Measurements from ENCODE around the gene CDIP1. TPM values are rescaled to one million over a fixed set of nuclear protein-coding genes. Genes with fewer than 3 reads are reported as not detected.

The CDIP1 gene
- total RNA-seq, 4 donors from 2014 or later: 7.3 to 18.3 (median 8.6) TPM

DNA sequence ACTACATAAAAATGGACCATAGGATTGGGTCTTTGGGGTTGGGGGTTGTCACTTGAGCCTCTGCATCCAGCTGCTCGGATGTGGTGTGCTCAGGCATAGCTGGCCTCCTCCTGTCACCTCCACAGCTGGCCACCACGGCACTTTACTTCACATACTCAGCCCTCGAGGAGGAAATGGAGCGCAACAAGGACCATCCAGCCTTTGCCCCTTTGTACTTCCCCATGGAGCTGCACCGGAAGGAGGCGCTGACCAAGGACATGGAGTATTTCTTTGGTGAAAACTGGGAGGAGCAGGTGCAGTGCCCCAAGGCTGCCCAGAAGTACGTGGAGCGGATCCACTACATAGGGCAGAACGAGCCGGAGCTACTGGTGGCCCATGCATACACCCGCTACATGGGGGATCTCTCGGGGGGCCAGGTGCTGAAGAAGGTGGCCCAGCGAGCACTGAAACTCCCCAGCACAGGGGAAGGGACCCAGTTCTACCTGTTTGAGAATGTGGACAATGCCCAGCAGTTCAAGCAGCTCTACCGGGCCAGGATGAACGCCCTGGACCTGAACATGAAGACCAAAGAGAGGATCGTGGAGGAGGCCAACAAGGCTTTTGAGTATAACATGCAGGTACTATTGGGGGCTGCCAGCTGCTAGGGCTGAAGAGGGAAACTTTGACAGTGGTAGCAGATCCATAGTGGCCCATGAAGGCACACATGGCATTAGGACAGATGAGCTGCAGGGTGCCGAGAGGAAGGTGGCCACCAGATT is 30.8 kb downstream of the CDIP1 start:
- TF ChIP-seq, protein P1, sequence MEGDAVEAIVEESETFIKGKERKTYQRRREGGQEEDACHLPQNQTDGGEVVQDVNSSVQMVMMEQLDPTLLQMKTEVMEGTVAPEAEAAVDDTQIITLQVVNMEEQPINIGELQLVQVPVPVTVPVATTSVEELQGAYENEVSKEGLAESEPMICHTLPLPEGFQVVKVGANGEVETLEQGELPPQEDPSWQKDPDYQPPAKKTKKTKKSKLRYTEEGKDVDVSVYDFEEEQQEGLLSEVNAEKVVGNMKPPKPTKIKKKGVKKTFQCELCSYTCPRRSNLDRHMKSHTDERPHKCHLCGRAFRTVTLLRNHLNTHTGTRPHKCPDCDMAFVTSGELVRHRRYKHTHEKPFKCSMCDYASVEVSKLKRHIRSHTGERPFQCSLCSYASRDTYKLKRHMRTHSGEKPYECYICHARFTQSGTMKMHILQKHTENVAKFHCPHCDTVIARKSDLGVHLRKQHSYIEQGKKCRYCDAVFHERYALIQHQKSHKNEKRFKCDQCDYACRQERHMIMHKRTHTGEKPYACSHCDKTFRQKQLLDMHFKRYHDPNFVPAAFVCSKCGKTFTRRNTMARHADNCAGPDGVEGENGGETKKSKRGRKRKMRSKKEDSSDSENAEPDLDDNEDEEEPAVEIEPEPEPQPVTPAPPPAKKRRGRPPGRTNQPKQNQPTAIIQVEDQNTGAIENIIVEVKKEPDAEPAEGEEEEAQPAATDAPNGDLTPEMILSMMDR (IDR thresholded peaks at IDR 0.05; ENCODE audit: low read depth): no peak

DNA sequence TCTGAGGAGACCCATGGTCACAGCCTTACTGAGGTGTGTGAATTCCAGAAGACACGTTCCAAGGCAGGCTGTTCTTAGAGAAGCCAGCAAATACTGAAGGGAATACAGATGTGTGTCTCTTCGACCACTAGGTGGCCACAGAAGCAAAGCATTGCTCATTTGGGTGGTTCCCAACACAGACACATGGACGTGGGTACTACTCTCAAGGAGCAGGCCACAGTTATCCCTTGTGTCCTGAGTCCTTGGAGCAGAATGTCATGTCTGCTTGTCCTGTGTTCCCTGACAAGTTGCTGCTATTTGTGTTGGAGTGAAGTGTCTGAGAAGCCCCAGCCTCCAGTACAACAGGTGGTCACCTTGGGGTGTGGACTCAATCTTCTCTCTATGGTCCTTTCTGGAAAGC is 32.1 kb downstream of the CDIP1 start:
- TF ChIP-seq, protein P1 (IDR thresholded peaks at IDR 0.05; ENCODE audit: low read depth): no peak

DNA sequence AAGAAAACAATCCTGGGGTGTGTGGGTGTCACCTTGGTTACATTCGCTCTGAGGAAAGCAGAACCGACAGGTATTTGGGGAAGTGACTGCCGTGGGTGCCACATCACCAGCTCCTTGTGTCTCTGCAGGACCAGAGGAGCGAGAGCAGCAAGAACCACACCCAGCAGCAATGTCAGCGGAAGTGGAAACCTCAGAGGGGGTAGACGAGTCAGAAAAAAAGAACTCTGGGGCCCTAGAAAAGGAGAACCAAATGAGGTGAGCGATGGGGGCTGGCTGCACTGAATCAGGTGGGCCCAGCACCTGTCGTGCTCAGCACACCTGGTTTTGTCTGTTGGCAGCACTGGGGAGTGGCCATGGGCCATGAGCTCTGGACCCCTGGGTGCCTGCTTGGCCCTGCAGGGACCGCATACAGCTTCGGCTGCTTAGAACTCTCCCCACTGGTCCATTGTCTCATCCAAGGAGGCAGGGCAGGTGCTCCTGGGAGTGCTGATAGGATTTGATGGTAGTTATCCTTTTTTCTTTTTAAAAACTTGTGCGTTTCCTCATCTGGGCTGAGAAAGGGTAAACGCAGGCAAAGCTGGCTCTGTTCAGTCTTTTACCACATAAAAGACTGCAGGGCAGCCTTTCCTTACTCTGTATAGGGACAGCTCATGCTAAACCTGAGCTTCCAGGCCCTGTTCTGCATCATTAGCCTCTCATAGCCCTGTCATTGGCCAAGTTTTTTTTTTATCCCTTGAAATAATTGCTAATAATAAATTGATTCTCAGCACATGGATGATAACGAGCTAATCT is 33.0 kb downstream of the CDIP1 start:
- TF ChIP-seq, protein P1 (IDR thresholded peaks at IDR 0.05; ENCODE audit: low read depth): no peak

DNA sequence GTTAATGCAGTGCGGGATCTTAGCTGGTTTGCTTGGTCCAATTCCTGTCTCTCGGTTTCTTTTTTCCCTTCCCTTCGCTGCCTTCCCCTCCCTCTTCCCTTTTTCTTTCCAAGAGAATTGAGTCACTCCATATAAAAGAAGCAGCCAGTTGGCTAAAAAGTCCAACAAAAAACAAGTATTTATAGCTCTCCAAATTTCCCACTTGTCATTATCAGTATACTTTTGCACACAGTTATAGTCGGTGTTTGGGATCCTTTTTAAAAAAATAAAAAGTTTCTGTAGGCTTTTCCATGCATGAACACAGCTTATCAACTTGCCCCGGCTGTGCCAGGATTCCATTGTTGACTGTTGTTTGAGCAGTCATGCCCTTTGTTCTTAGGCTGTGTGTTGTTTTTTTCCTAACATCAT is 37.5 kb downstream of the CDIP1 start:
- TF ChIP-seq, protein P1 (IDR thresholded peaks at IDR 0.05; ENCODE audit: low read depth): no peak

DNA sequence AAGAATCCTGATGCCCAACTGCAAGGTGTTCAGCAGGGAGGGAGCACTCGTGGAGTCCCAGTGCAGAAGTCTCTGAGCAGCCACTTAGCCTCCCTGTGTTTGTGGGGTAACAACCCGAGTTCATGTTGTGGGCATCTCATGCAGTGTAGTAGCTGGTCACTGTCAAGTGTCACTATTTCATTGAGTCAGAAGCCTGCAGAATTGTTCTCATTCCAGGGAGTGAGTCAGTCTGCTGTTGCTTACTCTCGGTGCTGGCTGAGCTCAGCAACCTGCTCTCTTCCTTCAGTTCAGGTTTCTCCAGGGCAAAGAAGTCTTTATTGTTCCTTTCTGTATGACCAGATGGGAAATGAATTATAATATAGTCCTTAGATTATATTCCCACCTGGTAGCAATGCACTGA is 38.3 kb downstream of the CDIP1 start:
- TF ChIP-seq, protein P1 (IDR thresholded peaks at IDR 0.05; ENCODE audit: low read depth): no peak

DNA sequence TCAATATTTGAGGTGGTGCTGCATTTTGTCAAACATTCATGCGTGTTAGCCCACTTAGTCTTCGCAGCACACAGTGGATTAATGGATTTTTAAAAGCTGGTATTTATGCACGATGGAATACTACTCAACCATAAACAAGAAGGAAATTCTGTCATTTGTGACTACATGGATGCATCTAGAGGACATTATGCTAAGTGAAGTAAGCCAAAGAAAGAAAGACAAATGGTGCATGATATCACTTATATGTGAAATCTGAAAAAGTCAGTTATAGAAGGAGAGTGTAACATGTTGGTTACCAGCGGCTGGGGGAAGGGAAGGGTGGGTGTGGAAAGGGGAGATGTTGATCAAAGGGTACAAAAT is 39.4 kb downstream of the CDIP1 start:
- TF ChIP-seq, protein P1 (IDR thresholded peaks at IDR 0.05; ENCODE audit: low read depth): no peak

DNA sequence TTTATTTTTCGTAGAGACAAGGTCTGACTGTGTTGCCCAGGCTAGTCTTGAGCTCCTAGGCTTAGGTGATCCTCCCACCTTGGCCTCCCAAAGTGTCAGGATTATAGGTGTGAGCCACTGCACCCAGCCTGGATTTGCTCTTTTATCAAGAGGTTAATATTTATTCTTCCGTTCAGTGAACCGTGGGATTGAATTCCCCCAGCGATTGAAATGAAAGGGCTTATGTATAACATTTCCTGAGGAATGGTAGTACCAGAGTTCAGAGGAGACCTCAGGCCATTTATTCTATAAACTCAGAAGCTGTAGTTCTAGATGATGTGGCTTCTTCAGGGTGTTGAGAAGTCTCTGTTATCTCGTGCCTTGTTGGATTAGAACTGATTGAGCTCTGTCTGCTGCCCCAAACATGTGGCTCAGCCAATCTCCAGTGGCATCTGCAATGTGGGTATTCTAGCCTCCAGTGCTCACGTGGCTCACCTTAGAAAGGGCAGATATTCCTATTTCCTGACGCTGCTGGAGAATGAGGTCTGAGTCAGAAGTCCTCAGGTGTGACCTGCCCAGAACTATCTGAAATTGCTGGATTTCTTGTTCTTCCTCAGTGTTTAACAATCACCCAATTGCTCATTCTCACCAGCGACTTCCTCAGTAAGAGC is 39.9 kb downstream of the CDIP1 start:
- TF ChIP-seq, protein P1 (IDR thresholded peaks at IDR 0.05; ENCODE audit: low read depth): no peak
